Mesenteric fat pad (tissue), 1 donor: ENCODE measurements around the gene BMPR2. TPM values are rescaled to one million over a fixed set of nuclear protein-coding genes. Genes with fewer than 3 reads are reported as not detected.
"Not testable (repeated sequence)": the region's sequence is repeated elsewhere in the genome, so short reads cannot be mapped to it uniquely, and the experiment has no call there.

Experiments used
- DNase-seq: peaks from one replicate; pipeline ENCODE4 v3.0.0-alpha.2; 2020; ENCODE audit warnings: low spot score
- total RNA-seq: library from RNA; stranded (reverse); fragmentation: NEBNext Ultra II Directional; extraction: Animal tissue kit (Norgen Biotek cat#: 25700); gene quantifications from one replicate; pipeline ENCODE4 v1.2.1, GENCODE V29; 2021
- donor health status: DM: yes; HTN: yes; CAD: no.

Gene BMPR2
- total RNA-seq, 1 donor from 2014 or later = 74.9 TPM

DNA sequence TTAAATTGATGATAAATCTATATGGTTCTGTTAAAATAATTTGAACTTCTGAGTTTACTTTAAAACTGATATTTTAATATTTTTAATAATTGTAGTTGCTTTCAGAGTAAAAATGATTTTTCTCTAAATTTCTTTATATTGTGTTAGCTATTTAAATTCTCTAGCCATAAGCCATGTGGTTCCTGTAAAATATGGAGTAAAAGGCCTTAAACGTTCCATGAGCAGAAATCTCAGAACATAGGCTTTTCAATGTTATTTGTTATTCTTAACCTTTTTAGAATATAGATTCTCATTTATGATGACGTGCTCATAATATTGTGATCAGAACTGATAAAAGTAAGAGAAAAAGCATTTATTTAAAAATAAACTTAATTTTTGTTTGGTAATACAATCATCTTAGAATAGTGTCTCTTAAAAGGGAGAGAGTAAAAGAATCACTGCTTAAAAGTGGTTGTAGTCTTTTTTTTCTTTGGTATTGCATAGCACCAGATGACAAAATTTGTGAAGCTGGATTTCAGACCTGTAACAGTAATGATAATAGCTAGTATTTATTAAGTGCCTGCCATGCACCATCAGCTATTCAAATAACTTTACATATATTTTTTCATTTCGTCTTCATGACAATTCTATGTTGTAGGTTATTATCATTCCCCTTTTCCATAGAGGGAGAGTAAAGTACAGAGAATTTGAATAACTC lies 2.7 kb downstream of the BMPR2 start:
- DNase-seq = no peak

DNA sequence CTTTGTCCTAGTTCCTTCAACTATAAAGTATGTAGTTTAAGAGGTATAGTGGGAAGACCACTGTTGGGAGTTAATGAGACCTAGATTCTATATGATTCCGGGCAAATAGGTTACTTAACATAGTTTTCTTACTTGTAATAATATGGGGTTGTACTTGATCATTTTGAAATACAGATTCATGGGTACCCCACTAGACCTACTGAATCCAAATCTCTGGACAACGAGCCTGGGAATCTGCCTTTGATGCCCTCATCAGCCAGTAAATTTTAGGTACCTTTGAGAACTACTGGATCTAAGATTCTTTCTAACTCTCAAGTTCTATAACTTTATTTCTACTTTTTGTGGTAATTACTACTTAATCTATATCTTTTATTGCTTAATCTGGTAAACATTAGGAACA lies 6.6 kb downstream of the BMPR2 start:
- DNase-seq = no peak

DNA sequence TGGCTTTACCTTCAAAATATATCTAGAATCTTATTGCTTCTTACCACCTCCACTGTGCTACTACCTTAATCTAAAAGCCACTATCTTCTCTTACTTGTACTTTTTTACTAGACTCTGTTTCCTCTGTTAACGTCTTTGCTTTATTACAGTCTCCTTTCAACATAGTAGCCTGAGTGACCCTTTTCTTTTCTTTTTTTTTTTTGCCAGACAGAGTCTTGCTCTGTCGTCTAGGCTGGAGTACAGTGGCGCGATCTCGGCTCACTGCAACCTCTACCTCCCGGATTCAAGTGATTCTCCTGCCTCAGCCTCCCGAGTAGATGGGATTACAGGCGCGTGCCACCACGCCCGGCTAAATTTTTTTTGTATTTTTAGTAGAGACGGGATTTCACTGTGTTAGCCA lies 10.4 kb downstream of the BMPR2 start:
- not testable (repeated sequence) for DNase-seq

DNA sequence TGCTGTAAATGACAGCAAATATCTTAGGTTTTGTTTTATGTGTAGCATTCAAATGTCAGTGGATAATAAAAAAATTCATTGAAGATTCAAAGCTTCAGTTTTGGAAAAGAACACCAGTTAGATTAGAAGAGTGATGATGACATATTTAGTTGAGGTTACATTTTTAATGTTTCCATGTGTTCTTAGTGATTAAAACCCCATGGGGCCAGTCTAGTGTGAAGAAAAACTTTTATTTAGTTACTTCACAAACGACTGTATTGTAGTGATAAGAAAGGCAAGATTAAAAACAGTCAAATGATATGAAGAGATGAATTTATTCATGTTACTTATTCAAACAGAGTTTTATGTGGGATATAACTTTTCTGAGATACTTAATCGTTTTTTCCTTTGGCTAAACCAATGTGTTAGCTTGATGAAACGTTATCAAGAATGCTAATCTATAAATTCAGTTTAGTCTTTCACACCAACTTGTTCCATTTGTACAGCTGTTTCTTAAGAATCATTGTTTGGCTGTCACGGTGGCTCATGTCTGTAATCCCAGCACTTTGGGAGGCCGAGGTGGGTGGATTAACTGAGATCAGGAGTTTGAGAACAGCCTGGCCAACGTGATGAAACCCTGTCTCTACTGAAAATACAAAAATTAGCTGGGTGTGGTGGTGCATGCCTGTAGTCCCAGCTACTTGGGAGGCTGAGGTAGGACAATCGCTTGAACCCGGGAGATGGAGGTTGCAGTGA lies 11.6 kb downstream of the BMPR2 start:
- DNase-seq = no peak

DNA sequence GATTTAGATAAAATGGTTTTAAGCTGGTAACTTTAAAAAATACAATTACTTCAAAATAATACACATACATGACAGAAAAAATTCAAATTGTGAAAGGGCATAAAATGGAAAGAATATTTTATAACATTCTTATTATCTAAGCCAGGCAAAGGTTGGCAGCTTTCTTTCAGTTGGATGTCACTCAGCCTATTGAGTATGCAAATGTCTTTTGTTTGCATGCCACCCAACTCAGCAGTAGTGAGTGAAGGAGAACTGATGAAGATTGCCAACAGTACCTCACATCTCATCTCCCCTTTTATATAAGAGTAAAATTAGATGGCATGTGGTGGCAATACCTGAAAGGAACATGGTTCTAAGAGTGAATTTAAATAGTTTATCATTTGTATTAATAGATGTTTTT lies 24.8 kb downstream of the BMPR2 start:
- no peak for DNase-seq

DNA sequence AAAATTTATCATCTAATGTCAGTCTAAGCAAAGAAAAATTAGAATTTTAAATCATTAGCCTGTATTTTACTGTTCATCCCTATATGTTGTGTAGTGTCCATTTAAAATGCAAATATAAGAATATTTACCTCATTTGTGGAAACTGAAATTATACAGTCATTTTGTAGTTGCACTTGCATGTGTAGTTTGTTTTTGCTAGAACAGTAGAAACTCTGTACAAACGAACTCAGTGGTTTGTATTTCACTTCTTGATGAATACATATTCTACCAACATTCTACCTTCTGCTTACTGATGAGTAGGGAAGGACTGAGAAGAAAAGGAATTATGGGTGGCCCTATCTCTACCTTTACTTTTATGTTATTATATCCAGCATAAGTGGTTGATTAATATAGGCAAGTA lies 29.7 kb downstream of the BMPR2 start:
- DNase-seq = no peak

DNA sequence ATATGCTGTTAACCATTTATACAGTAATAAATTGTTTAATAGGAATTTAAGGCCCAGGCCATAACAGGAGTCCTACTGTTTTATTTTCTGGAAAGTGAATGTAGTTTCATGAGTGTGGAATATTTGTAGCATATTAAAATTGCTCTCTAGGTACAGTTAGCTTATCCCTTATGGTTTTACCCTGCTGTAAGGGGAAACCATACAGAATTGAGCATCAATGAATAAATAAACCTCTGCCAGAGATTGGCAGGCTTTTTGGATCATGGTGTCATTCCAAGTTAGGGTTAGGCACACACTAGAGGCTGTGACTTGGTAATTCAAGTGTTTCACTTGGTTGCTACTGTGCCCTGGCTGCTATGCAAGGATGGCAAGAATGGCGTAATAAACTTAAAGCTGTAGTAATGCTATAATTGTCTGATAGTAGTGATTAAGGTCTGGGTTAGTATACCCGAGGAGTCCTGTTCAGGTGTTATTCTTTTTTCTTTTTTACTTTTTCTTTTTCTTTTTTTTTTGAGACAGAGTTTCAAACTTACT lies 30.4 kb downstream of the BMPR2 start:
- DNase-seq = no peak

DNA sequence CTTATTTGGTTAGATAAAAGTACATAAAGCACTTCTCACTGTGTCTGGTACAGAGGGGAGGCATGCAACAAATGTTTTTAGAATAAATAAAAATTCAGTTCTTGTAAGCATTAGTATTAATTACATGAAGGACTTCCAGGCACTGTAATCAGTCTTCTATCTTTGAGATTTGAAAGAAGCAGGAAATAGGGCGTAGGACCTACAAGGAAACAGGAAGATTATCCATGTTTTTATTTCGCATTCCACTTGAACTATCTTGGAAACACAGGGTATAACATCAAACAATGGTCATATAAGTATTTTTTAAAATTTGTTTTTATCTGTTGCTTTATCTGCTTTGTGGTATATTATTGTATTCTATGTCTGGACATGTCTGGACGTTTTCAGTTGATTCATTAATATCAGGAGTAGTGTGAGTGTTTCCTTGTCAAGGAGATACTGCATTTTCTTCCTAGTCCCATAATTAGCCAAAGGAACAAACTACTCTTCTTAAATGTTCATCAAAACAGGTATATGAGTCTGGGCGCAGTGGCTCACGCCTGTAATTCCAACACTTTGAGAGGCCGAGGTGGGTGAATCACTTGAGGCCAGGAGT lies 32.5 kb downstream of the BMPR2 start:
- DNase-seq = no peak

DNA sequence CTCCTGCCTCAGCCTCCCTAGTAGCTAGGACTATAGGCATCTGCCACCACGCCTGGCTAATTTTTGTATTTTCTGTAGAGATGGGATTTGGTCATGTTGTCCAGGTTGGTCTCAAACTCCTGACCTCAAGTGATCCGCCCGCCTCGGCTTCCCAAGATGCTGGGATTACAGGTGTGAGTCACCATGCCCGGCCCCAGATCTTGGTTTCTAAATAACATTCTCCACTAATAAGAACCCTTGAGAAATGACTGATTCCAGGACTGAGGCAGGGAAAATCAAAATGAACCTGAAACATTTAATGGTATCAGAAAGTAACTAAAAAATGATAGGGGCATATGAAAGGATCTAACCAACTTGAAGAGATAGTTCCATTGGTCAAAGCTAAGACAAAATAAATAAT lies 34.0 kb downstream of the BMPR2 start:
- no peak for DNase-seq

DNA sequence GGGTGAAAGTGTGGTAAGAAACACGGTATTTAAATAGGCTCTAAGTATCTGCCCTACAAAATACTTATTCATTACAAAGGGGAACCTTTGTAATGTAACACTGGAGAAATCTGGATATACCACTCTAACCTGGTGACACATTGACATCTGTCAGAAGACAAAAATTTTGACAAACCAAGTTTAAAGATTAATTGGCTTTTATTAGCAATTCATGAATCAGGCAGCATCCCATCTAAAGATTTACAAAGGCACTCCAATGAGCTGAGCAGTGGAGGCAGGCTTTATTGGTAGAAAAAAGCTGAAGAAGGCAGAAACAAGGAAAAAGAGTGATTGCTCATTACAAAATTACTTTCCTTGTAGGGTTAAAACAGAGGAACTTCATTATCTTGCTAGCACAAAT lies 35.0 kb downstream of the BMPR2 start:
- no peak for DNase-seq

DNA sequence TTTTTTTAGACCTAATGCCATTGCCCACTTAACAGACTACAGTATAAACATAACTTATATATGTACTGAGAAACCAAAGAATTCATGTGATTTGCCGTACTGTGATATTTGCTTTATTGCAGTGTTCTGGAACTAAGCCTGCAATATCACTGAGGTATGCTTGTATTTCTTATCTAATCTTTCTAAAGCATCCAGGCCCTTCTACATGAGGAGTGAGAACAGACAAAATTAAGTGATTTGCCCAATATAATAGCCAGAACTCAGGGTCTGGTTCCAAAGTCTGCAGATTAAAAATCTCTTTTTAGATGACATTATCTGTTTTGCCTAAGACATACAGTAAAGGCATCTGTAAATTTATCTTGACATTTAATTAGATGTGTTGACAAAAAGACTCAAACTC lies 41.9 kb downstream of the BMPR2 start:
- no peak for DNase-seq

DNA sequence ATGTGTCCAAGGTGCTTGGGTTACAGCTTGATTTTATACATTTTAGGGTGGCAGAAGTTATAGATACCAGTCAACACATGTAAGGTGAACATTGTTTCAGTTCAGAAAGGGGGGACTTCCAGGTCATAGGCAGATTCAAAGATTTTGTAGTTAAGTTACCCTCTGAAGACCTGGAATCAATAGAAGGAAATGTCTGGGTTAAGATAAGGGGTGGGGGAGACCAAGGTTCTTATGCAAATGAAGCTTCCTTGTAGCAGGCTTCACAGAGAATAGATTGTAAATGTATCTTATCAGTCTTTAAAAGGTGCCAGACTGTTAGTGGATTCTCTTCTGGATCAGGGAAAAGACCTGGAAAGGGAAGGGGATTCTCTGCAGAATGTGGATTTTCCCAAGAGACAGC lies 42.4 kb downstream of the BMPR2 start:
- no peak for DNase-seq

DNA sequence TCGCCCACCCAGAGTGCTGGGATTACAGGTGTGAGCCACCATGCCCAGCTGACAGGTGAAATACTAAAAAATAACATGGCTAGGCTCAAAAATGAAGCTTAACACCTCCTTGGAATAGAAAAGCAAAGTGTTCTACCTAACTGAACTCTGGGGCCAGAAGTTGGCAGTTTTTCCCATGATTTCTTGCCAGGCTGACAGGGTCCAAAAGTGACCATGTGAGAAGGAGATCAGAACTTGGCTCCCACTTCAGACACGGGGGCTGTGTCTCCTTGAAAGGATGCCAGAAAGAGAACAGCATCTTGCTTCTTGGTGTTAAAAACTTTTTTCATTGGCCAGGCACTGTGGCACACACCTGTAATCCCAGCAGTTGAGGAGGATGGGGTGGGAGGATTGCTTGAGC lies 47.0 kb downstream of the BMPR2 start:
- no peak for DNase-seq

DNA sequence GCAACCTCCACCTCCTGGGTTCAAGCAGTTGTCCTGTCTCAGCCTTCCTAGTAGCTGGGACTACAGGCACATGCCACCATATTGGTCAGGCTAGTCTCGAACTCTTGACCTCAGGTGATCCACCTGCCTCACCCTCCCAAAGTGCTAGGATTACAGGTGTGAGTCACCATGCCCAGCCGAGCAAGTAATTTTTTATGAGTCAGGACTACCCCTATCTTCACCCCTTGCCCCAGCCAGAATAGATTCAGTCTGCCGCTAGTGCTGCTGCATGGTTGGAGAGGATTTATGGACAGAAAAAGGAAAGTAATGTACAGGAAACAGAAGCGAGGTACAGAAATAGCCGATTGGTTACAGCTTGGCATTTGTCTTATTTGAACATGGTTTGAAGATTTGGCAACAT lies 48.9 kb downstream of the BMPR2 start:
- no peak for DNase-seq

DNA sequence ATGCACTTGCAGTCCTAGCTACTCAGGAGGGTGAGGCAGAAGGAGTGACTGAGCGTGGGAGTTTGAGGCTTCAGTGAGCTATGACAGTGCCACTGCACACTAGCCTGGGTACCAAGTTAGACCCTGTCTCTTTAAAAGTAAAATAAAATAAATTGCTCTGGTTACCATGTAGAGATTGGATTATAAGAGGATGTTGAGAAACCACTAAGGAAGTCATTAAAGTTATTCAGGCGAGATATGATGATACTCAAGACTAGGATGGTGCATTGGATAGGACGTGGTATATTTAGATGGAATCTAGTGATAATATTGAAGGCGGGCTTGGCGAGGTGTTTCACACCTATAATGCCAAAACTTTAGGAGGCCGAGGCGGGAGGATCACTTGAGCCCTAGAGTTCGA lies 50.6 kb downstream of the BMPR2 start:
- no peak for DNase-seq

DNA sequence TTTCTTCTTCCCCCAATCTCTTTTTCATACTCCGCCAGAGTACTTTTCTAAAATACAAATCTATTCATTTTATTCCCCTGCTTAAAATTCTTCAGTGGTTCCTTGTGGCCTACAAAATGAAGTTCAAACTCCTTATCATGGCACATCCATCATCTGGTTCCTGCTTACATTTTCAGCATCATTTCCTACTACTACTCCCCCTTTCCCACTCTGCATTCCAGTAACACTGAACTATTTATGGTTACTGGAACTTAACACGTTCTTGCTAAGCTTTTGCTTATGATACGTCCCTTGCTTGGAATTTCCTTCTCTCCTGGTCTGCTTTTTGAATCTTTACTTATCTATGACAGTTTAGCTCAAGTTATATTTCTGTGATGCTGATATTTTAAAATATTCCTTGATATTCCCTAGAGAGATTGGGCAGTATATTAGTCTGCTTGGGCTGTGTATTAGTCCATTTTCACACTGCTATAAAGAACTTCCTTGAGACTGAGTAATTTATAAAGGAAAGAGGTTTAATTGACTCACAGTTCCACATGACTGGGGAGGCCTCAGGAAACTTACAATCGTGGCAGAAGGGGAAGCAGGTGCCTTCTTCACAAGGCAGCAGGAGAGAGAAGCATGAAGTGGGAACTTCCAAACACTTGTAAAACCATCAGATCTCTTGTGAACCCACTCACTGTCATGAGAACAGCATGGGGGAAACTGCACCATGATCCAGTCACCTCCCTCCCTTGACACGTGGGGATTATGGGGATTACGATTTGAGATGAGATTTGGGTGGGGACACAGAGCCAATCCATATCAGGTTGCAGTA lies 53.2 kb downstream of the BMPR2 start:
- no peak for DNase-seq

DNA sequence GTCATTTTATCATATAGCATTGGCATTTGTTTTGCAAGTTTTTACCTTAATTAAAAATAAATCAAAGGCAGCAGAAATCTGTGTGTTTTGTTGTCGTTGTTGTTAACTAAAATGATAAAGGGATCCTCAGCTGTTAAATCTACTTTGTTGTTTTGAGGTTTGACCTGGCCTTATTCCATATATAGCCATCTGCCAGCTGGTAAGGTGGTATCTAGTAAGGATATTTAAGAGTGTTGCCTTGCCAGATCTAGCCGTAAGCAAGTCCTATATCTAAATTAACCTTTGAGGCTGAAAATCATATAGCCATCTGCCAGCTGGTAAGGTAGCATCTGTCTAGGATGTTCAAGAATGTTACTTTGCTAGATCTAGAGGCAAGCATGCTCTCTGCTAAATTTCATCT lies 56.6 kb downstream of the BMPR2 start:
- no peak for DNase-seq

DNA sequence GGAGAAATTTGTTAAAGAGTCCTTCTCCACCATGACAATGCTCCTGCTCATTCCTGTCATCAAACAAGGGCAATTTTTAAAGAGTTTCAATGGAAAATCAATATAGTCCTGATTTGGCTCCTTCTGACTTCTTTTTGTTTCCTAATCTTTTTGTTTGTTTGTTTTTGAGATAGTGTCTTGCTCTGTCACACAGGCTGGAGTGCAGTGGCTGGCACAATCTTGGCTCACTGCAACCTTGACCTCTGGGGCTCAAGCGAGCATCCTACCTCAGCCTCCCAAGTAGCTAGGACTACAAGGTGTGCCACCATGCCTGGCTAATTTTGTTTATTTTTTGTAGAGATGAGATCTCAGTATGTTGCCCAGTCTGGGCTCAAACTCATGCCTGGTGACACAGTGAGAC lies 58.3 kb downstream of the BMPR2 start:
- no peak for DNase-seq

DNA sequence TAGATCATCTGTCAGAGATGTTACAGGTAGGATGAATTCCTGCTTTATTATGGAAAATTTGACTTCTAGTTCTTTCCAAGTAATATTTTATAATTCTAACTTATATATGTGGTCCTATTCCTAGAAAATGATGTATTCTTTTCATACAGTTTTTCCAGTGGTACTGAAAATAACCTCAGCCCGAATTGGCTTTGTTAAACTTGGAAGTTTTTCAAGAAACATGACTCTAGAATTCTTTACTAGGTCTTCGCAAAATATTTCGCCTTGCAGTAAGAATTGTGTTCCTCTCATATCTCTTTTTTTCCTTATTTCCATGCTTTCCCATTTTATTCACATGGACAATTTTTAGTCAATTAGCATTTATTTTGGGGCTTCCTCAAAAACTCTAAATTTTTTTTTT lies 60.5 kb downstream of the BMPR2 start:
- no peak for DNase-seq

DNA sequence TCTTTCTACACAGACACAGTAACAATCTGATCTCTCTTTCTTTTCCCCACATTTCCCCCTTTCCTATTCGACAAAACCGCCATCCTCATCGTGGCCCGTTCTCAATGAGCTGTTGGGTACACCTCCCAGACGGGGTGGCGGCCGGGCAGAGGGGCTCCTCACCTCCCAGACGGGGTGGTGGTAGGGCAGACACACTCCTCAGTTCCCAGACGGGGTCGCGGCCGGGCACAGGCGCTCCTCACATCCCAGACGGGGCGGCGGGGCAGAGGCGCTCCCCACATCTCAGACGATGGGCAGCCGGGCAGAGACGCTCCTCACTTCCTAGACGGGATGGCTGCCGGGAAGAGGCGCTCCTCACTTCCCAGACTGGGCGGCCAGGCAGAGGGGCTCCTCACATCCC lies 64.0 kb downstream of the BMPR2 start:
- not testable (repeated sequence) for DNase-seq

DNA sequence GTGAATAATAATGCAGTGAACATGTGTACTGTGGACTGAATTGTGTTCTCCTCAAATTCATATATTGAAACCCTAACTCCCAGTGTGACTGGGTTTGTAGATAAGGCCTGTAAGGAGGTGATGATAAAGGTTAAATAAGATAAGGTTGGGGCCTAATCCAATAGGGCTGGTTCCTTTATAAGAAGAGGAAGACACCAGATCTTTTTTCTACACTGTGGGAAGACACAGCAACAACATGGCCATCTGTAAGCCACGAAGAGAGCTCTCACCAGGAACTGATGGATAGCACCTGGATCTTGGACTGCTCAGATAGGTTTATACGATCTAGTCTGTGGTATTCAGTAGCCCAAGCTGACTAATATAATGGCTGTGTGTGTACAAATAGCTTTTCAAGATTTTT lies 66.8 kb downstream of the BMPR2 start:
- no peak for DNase-seq

DNA sequence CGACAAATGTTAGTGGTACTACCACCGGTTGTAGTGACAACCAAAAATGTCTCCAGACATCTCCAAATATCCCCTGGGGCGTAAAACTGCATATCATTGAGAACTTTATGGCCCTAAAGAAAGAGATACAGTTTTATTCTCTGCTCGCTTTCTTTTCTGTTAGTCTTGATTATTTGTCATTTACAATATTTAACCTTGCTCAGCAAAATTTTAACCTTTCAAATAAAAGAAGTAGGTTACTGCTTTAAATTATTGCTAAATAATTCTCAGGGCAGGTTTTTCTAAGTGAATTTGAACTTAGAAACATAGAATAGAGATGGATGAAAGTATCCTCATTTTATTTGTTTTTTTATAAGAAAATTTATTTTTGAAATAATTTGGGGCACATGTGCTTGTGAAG lies 67.9 kb downstream of the BMPR2 start:
- no peak for DNase-seq
